H9 (cell line): ENCODE data around the gene RBM18. TPM values are rescaled to one million over a fixed set of nuclear protein-coding genes. Genes with fewer than 3 reads are reported as not detected.

ENCODE experiments used
- DNase-seq: peaks from one replicate; pipeline ENCODE4 v3.0.0-alpha.2; 2017
- H2AFZ ChIP-seq: one replicate; pipeline ENCODE4 v1.6.1; 2013; ENCODE audit warnings: mild to moderate bottlenecking, low read length, control low read depth, moderate library complexity
- H2AK5ac ChIP-seq: 2 replicates; pipeline ENCODE4 v1.6.1; 2013; ENCODE audit warnings: low read length, control low read depth, mixed read lengths; ENCODE audit not compliant: insufficient read length
- H2BK120ac ChIP-seq: one replicate; pipeline ENCODE4 v1.6.1; 2013; ENCODE audit warnings: low read depth, mild to moderate bottlenecking, low read length, control low read depth, inconsistent platforms; ENCODE audit not compliant: poor library complexity, severe bottlenecking
- H2BK12ac ChIP-seq: 2 replicates; pipeline ENCODE4 v1.6.1; 2013; ENCODE audit warnings: low read length, control low read depth, mixed read lengths, low read depth; ENCODE audit not compliant: insufficient read length
- H2BK15ac ChIP-seq: 2 replicates; pipeline ENCODE4 v1.6.1; 2013; ENCODE audit warnings: low read depth, low read length, control low read depth
- H2BK20ac ChIP-seq: one replicate; pipeline ENCODE4 v1.6.1; 2013; ENCODE audit warnings: low read depth, mild to moderate bottlenecking, low read length, control low read depth, inconsistent platforms; ENCODE audit not compliant: poor library complexity, severe bottlenecking
- H2BK5ac ChIP-seq: 2 replicates; pipeline ENCODE4 v1.6.1; 2013; ENCODE audit warnings: low read length, control low read depth, mixed read lengths; ENCODE audit not compliant: insufficient read length
- H3K14ac ChIP-seq: 2 replicates; pipeline ENCODE4 v1.6.1; 2013; ENCODE audit warnings: low read length, control low read depth; ENCODE audit not compliant: insufficient read depth
- H3K18ac ChIP-seq: 2 replicates; pipeline ENCODE4 v1.6.1; 2013; ENCODE audit warnings: low read depth, mild to moderate bottlenecking, mixed read lengths, low read length, control low read depth; ENCODE audit not compliant: insufficient read length
- H3K23ac ChIP-seq: 2 replicates; pipeline ENCODE4 v1.6.1; 2013; ENCODE audit warnings: low read length, control low read depth, mixed read lengths, low read depth; ENCODE audit not compliant: insufficient read length
- H3K23me2 ChIP-seq: 2 replicates; pipeline ENCODE4 v1.6.1; 2013; ENCODE audit warnings: low read depth, mild to moderate bottlenecking, mixed read lengths, low read length, control low read depth; ENCODE audit not compliant: insufficient read length, poor library complexity, severe bottlenecking
- H3K27ac ChIP-seq: 2 replicates; pipeline ENCODE4 v1.5.1; 2013; ENCODE audit warnings: low read length, control low read depth, mixed read lengths, low read depth; ENCODE audit not compliant: insufficient read length
- H3K27me3 ChIP-seq: 2 replicates; pipeline ENCODE4 v1.6.1; 2013; ENCODE audit warnings: low read length, control low read depth, inconsistent platforms; ENCODE audit not compliant: insufficient read depth
- H3K4ac ChIP-seq: 2 replicates; pipeline ENCODE4 v1.6.1; 2013; ENCODE audit warnings: low read depth, mild to moderate bottlenecking, control low read depth, inconsistent platforms, low read length, moderate library complexity
- H3K4me1 ChIP-seq: 2 replicates; pipeline ENCODE4 v1.6.1; 2013; ENCODE audit warnings: low read length, control low read depth, inconsistent platforms; ENCODE audit not compliant: insufficient read depth
- H3K4me2 ChIP-seq: 2 replicates; pipeline ENCODE4 v1.6.1; 2013; ENCODE audit warnings: low read length, control low read depth, mixed read lengths; ENCODE audit not compliant: insufficient read length, insufficient read depth
- H3K56ac ChIP-seq: 2 replicates; pipeline ENCODE4 v1.6.1; 2013; ENCODE audit warnings: low read depth, mild to moderate bottlenecking, mixed read lengths, low read length, control low read depth; ENCODE audit not compliant: insufficient read length
- H3K79me1 ChIP-seq: 2 replicates; pipeline ENCODE4 v1.6.1; 2013; ENCODE audit warnings: low read depth, mild to moderate bottlenecking, moderate library complexity, low read length, control low read depth, inconsistent platforms; ENCODE audit not compliant: insufficient read depth, poor library complexity, severe bottlenecking
- H3K79me2 ChIP-seq: 2 replicates; pipeline ENCODE4 v1.6.1; 2013; ENCODE audit warnings: low read length, control low read depth, inconsistent platforms; ENCODE audit not compliant: insufficient read depth
- H3K9ac ChIP-seq: 2 replicates; pipeline ENCODE4 v1.6.1; 2013; ENCODE audit warnings: low read length, control low read depth, mixed read lengths; ENCODE audit not compliant: insufficient read length; ENCODE audit errors: extremely low read depth
- H3K9me3 ChIP-seq: one replicate; pipeline ENCODE4 v1.6.1; 2013; ENCODE audit warnings: low read depth, low read length, inconsistent platforms; ENCODE audit not compliant: control insufficient read depth
- H3T11ph ChIP-seq: one replicate; pipeline ENCODE4 v1.6.1; 2013; ENCODE audit warnings: mild to moderate bottlenecking, low read length, control low read depth, inconsistent platforms
- H4K20me1 ChIP-seq: one replicate; pipeline ENCODE4 v1.6.1; 2013; ENCODE audit not compliant: control insufficient read depth, insufficient read length, insufficient read depth
- H4K5ac ChIP-seq: 2 replicates; pipeline ENCODE4 v1.6.1; 2013; ENCODE audit warnings: low read depth, mild to moderate bottlenecking, mixed read lengths, low read length, control low read depth; ENCODE audit not compliant: insufficient read length
- H4K8ac ChIP-seq: replicated peaks from 2 replicates; pipeline ENCODE4 v1.6.1; 2013; ENCODE audit warnings: low read length, control low read depth, mixed read lengths, low read depth; ENCODE audit not compliant: insufficient read length
- H4K91ac ChIP-seq: 2 replicates; pipeline ENCODE4 v1.6.1; 2013; ENCODE audit warnings: low read depth, mild to moderate bottlenecking, moderate library complexity, mixed read lengths, low read length, control low read depth; ENCODE audit not compliant: insufficient read length
- H3K27ac Mint-ChIP-seq, 3 experiments: 2 replicates in 2 of 3; 3 replicates in 1 of 3; pipeline ENCODE4 v1.8.0; 2020 to 2021; ENCODE audit warnings: mixed read lengths in 3 of 3, mild to moderate bottlenecking in 1 of 3, moderate library complexity in 1 of 3
- H3K27me3 Mint-ChIP-seq: 2 replicates; pipeline ENCODE4 v1.8.0; 2021; ENCODE audit warnings: low read depth, mild to moderate bottlenecking, moderate library complexity, mixed read lengths
- H3K36me3 Mint-ChIP-seq, 3 experiments: 2 replicates in 2 of 3; 3 replicates in 1 of 3; pipeline ENCODE4 v1.8.0; 2020 to 2021; ENCODE audit warnings: low read depth in 3 of 3, mixed read lengths in 3 of 3; ENCODE audit not compliant: insufficient read depth in 1 of 3
- H3K4me1 Mint-ChIP-seq, 2 experiments: 2 replicates each; pipeline ENCODE4 v1.8.0; 2020; ENCODE audit warnings: mixed read lengths in 2 of 2
- H3K4me3 Mint-ChIP-seq, 2 experiments: 2 replicates in 1 of 2; 3 replicates in 1 of 2; pipeline ENCODE4 v1.8.0; 2020 to 2021; ENCODE audit warnings: mild to moderate bottlenecking in 2 of 2, mixed read lengths in 2 of 2, moderate library complexity in 1 of 2
- H3K9me3 Mint-ChIP-seq, 2 experiments: 2 replicates in 1 of 2; 3 replicates in 1 of 2; pipeline ENCODE4 v1.8.0; 2020; ENCODE audit warnings: mild to moderate bottlenecking in 2 of 2, mixed read lengths in 2 of 2, moderate library complexity in 1 of 2
- WGBS: extraction: QIAGEN DNeasy Blood & Tissue Kit; methylation state at CpG from one replicate; pipeline ENCODE4 v1.1.7; 2013; ENCODE audit warnings: missing lambda C conversion rate, low lambda C conversion rate, mixed read lengths; ENCODE audit not compliant: insufficient read length; ENCODE audit errors: extremely low coverage; 5-methylcytosine and 5-hydroxymethylcytosine counted together
- total RNA-seq: library from RNA; stranded (reverse); gene quantifications from 2 replicates; pipeline ENCODE4 v1.2.1, GENCODE V29; 2021
- TF ChIP-seq, protein P1 (sequence below): fragments of 200-600 bp; sonication (generic); conservative IDR thresholded peaks from 3 replicates; pipeline ENCODE4 v1.8.0; 2021; ENCODE audit warnings: antibody characterized with exemption, mild to moderate bottlenecking

RBM18 gene
- total RNA-seq, 1 experiment from 2014 or later: 18.9 TPM

DNA sequence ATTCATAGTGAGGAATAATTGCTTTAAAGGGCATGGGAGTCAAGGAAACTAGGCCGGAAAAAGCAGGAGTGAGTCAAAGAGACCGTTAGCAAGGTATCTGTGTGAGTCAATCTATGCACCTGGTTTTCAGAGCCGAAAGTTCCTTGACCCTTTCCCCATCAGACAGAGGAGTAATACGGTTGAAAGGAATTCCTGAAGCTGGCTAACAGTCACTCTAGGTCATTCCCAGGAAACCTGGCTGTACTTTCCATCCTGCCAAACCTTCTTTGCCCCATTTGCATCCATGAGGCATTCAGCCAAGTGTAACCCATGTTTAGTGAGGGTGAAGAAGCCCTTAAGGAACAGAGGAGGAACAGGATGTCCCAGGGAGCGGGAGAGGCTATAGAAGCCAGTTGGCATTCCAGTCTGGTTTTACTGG is 16.2 kb downstream of the RBM18 start:
- Histone ChIP-seq H2BK12ac (no peak overlapping the region), H3K56ac (no peak overlapping the region), H2BK120ac (no peak overlapping the region), H3T11ph (no peak overlapping the region), H3K18ac (no peak overlapping the region), H3K27ac (no peak overlapping the region), H3K4ac (no peak overlapping the region), H3K79me2 (no peaks in the 10 kb centered on the region), H2AFZ (no peak overlapping the region), H2AK5ac (no peak overlapping the region), H4K20me1 (no peaks in the 10 kb centered on the region), H3K79me1 (peaks cover 5% of the 10 kb centered on the region), H2BK15ac (no peak overlapping the region), H2BK20ac (no peak overlapping the region), H4K5ac (no peak overlapping the region), H3K27me3 (no peaks in the 10 kb centered on the region), H4K8ac (no peak overlapping the region), H2BK5ac (no peak overlapping the region), H3K14ac (no peak overlapping the region), H4K91ac (no peak overlapping the region), H3K4me2 (no peak overlapping the region), H3K23ac (no peak overlapping the region), H3K4me1 (peaks cover 7% of the 10 kb centered on the region), H3K9ac (no peak overlapping the region), H3K23me2 (no peaks in the 10 kb centered on the region), H3K9me3 (no peaks in the 10 kb centered on the region)
- Mint-ChIP-seq H3K4me3 (no peak overlapping the region), H3K27ac (0 out of 7 replicates have a peak overlapping the region, but pooled peaks of 1 of the 3 experiments have one; percentile 29), H3K27me3 (no peaks in the 10 kb centered on the region), H3K4me1 (peaks cover 13 to 14% of the 10 kb centered on the region in 2 experiments), H3K9me3 (no peaks in the 10 kb centered on the region), H3K36me3 (peaks cover 7 to 52% (median 44%) of the 10 kb centered on the region in 3 experiments; a peak in 6 of 7 replicates)
- no peak for DNase-seq
- no CpG with 5 or more reads among the region's 5 CpGs for WGBS
- TF ChIP-seq, protein P1, sequence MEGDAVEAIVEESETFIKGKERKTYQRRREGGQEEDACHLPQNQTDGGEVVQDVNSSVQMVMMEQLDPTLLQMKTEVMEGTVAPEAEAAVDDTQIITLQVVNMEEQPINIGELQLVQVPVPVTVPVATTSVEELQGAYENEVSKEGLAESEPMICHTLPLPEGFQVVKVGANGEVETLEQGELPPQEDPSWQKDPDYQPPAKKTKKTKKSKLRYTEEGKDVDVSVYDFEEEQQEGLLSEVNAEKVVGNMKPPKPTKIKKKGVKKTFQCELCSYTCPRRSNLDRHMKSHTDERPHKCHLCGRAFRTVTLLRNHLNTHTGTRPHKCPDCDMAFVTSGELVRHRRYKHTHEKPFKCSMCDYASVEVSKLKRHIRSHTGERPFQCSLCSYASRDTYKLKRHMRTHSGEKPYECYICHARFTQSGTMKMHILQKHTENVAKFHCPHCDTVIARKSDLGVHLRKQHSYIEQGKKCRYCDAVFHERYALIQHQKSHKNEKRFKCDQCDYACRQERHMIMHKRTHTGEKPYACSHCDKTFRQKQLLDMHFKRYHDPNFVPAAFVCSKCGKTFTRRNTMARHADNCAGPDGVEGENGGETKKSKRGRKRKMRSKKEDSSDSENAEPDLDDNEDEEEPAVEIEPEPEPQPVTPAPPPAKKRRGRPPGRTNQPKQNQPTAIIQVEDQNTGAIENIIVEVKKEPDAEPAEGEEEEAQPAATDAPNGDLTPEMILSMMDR: no peak
